Heart right ventricle (tissue), 16 donors: Measurements from ENCODE around the gene HES7. TPM values are rescaled to one million over a fixed set of nuclear protein-coding genes. Genes with fewer than 3 reads are reported as not detected.

ENCODE experiments used
- ATAC-seq, 8 donors: fragments of 200-7000 bp; cut with Tn5 transposase; one replicate each; pipeline ENCODE4 v1.9.1; 2020; ENCODE audit warnings: mild to moderate bottlenecking in 8 of 8, moderate library complexity in 8 of 8, moderate number of reproducible peaks in 1 of 8
- DNase-seq, 2 donors: peaks; one replicate each; pipeline ENCODE4 v3.0.0-alpha.2; 2020
- H3K27ac ChIP-seq, 10 donors: fragments of 200-600 bp; sonication (generic) in 2 of 10; one replicate each; pipeline versions ENCODE4 v1.5.0 to v1.8.0; 2020 to 2022; ENCODE audit warnings: mild to moderate bottlenecking in 3 of 10
- H3K27me3 ChIP-seq, 7 donors: fragments of 200-600 bp; one replicate each; pipeline ENCODE4 v1.8.0; 2021 to 2022; ENCODE audit warnings: mild to moderate bottlenecking in 2 of 7
- H3K36me3 ChIP-seq, 9 donors: fragments of 200-600 bp; sonication (generic) in 1 of 9; one replicate each; pipeline versions ENCODE4 v1.5.0 to v1.8.0; 2020 to 2022; ENCODE audit warnings: mild to moderate bottlenecking in 2 of 9
- H3K4me1 ChIP-seq, 9 donors: fragments of 200-600 bp; sonication (generic) in 1 of 9; one replicate each; pipeline versions ENCODE4 v1.5.0 to v1.8.0; 2020 to 2022; ENCODE audit warnings: mild to moderate bottlenecking in 4 of 9
- H3K4me3 ChIP-seq, 10 donors: fragments of 200-600 bp; sonication (generic) in 2 of 10; one replicate each; pipeline versions ENCODE4 v1.5.0 to v1.8.0; 2020 to 2022; ENCODE audit warnings: mild to moderate bottlenecking in 7 of 10, moderate library complexity in 2 of 10
- H3K9me3 ChIP-seq, 11 donors: fragments of 200-600 bp in 10 of 11; sonication (generic) in 2 of 11; one replicate each; pipeline versions ENCODE4 v1.5.0 to v1.8.0; 2013 to 2022; ENCODE audit warnings: mild to moderate bottlenecking in 2 of 11, control low read depth in 1 of 11, moderate library complexity in 1 of 11
- WGBS, 2 donors: extraction: QIAGEN DNeasy Blood & Tissue Kit; methylation state at CpG; one replicate each; pipeline ENCODE4 v1.1.7; 2013; ENCODE audit warnings: inconsistent platforms in 1 of 2; 5-methylcytosine and 5-hydroxymethylcytosine counted together
- intact Hi-C, 10 donors: fragments of 100-400 bp; cut with DNase I; formaldehyde crosslinking; loops; one replicate each; pipeline versions ENCODE4 v1.11.1 to v1.14.2; 2022
- polyA plus RNA-seq, 2 donors: library from polyadenylated mRNA; stranded (reverse); fragments of 200-250 nt; gene quantifications; one replicate each; pipeline ENCODE4 v1.2.3, GENCODE V29; 2013
- total RNA-seq, 10 donors: library from RNA; stranded (reverse); fragmentation: NEBNext Ultra II Directional in 3 of 10; extraction: Animal tissue kit (Norgen Biotek cat#: 25700) in 3 of 10; gene quantifications; one replicate each; pipeline versions ENCODE4 v1.2.1 to v1.2.4, GENCODE V29; 2021 to 2023
- TF ChIP-seq, protein P1 (sequence below), 9 donors: fragments of 200-600 bp; sonication (generic) in 2 of 9; IDR thresholded peaks; one replicate each; pipeline versions ENCODE4 v1.5.0 to v1.8.0; 2021 to 2022; ENCODE audit warnings: antibody characterized with exemption in 9 of 9, mild to moderate bottlenecking in 5 of 9, moderate library complexity in 1 of 9
- donor health status: Arrhythmogenic right ventricular cardiomyopathy.
- donor health status: ischemic (EF 13 %, LVEDD 7.1; RV severe dilation, severe dysfunction).
- donor health status: healthy with polysubstance abuse.
- donor health status: DM: no; HTN: yes; CAD: no.
- donor health status: DM: no; HTN: no; CAD: no.
- donor health status: ischemic (EF 25% LVEDD 6.9; RV normal size, moderate dysfunction).
- donor health status: ischemic (EF 25% LVEDD 5.7; RV mildly dilated, moderate dysfunction).
- donor health status: healthy.
- donor health status: DM: yes; HTN: yes; CAD: no.
- donor health status: Ischemic cardiomyopathy.
- donor health status: ischemic (EF 35%, LVEDD 5.7; RV mildly dilated, moderate dysfunction).
- donor health status: nonischemic (EF 11% LVEDD 7.7; RV severe dilation, severe dysfunction).
- donor health status: DM: yes; HTN: yes; CAD: no.
- donor health status: PGD.
- donor health status: ischemic (EF 29% LVEDD 5.4; RV normal size, mild dysfunction).
- donor health status: nonischemic (EF 23%, LVEDD 6.1; RV moderate dilation, normal function).

Gene HES7
- total and polyA plus RNA-seq, 12 donors, result 0.17 to 1.5 (median 0.42) TPM; not detected in 5

DNA sequence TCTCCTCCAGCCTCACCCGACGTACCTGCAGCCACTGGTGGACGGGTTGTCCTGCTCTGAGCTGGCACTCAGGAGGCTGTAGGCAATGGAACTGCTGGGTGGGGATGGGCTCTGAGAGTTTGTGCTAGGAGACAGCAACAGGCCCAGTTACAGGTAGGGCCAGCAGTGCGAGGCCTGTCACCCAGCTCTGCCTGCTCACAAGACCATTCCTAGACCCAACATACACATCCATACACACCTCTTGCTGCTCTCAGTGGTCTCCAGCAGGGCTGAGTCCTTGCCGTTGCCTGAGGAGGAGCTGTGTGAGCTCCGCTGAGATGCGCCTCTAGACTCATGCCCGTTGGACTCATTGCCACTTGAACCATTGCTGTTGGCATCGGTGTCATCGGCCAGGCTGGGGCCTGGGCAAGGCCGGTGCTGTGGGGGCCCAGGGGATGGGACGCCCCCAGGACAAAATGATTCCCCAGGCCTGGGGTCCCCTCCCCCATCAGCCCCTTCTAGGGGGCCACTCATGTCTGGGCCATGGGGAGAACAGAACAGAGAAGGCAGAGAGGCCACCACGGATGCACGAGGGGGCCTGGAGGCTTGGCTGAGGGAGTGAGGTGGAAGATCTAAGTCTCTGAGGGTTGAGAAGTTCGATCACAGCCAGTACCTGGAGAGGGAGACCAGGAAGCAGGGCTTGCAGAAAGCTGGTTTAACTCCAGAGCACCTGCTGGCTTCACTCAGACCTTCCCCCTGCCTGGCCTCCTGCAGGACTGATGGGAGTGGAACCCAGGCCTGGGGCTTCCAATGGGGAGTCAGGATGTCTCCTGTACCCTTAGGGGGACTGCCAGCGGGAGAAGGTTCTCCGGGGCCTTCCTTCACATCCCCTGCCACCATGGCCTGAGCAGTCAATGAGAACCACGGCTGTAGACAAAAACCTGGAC, 26.6 kb upstream of the HES7 start:
- Histone ChIP-seq H3K4me1 (peaks cover 28 to 76% (median 51%) of the 10 kb centered on the region in 9 donors), H3K36me3 (peaks cover 38 to 60% (median 53%) of the 10 kb centered on the region in 9 donors), H3K27me3 (no peaks in the 10 kb centered on the region), H3K4me3 (peak overlapping the region; percentile 53 to 96 (median 78)), H3K27ac (peak overlapping the region; percentile 97 to 100 (median 100)), H3K9me3 (no peaks in the 10 kb centered on the region)
- ATAC-seq, result peak in 1 of 8 donors; percentile 0
- 62 to 66% methylated on average over 18 of the region's 18 CpGs for WGBS, 2 donors
- intact Hi-C loops, result loop anchor here in 4 of 10 donors (1.0 to 10.0 kb wide), 5 partner anchors 11 to 316 kb away; partner anchors contain the start of genes CYB5D1 (in 1 of the 4), KDM6B (in 1 of the 4), NAA38 (in 1 of the 4) and TMEM88 (in 1 of the 4)
- DNase-seq, result peak; percentile 21 to 25
- TF ChIP-seq, protein P1, sequence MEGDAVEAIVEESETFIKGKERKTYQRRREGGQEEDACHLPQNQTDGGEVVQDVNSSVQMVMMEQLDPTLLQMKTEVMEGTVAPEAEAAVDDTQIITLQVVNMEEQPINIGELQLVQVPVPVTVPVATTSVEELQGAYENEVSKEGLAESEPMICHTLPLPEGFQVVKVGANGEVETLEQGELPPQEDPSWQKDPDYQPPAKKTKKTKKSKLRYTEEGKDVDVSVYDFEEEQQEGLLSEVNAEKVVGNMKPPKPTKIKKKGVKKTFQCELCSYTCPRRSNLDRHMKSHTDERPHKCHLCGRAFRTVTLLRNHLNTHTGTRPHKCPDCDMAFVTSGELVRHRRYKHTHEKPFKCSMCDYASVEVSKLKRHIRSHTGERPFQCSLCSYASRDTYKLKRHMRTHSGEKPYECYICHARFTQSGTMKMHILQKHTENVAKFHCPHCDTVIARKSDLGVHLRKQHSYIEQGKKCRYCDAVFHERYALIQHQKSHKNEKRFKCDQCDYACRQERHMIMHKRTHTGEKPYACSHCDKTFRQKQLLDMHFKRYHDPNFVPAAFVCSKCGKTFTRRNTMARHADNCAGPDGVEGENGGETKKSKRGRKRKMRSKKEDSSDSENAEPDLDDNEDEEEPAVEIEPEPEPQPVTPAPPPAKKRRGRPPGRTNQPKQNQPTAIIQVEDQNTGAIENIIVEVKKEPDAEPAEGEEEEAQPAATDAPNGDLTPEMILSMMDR (IDR thresholded peaks at IDR 0.05), result no peak

- ATAC-seq (no peak), DNase-seq (peak in 1 of 2 donors; percentile 13)
- Histone ChIP-seq H3K9me3 (no peaks in the 10 kb centered on the region), H3K36me3 (peaks cover 42 to 68% (median 61%) of the 10 kb centered on the region in 9 donors), H3K27me3 (no peaks in the 10 kb centered on the region), H3K4me1 (peaks cover 28 to 70% (median 46%) of the 10 kb centered on the region in 9 donors), H3K4me3 (peak overlapping the region in 3 of 10 donors; percentile 74 to 96 (median 78)), H3K27ac (peak overlapping the region in 8 of 10 donors; percentile 97 to 100 (median 100))
- TF ChIP-seq, protein P1 (IDR thresholded peaks at IDR 0.05), result no peak
- intact Hi-C loops, result loop anchor here in 4 of 10 donors (5.0 to 10.0 kb wide), 4 partner anchors 295 to 315 kb away; partner anchors contain the start of genes CYB5D1 (in 1 of the 4), KDM6B (in 1 of the 4), NAA38 (in 1 of the 4) and TMEM88 (in 1 of the 4)
- 81% methylated on average over 29 of the region's 29 CpGs for WGBS, 2 donors
Observed at GRCh38 chr17:8149419-8150193, 25.7 kb upstream of the HES7 start.

- Histone ChIP-seq H3K36me3 (peaks cover 52 to 79% (median 72%) of the 10 kb centered on the region in 9 donors), H3K27ac (peak overlapping the region in 5 of 10 donors; percentile 17 to 100 (median 30)), H3K4me3 (no peak overlapping the region), H3K27me3 (no peaks in the 10 kb centered on the region), H3K9me3 (no peaks in the 10 kb centered on the region), H3K4me1 (peaks cover 28 to 63% (median 41%) of the 10 kb centered on the region in 9 donors)
- TF ChIP-seq, protein P1 (IDR thresholded peaks at IDR 0.05), result no peak
- DNase-seq (no peak), ATAC-seq (no peak)
- intact Hi-C loops, result no loop called here
- WGBS, 2 donors, result 87 to 89% methylated on average over 13 of the region's 13 CpGs
Observed at GRCh38 chr17:8148560-8148959, 24.7 kb upstream of the HES7 start.
